NCI-H748 treated with DMSO at 0.1 percent for 48 hours (cell line): Measurements from ENCODE around the gene THRAP3.
"Not testable (repeated sequence)": the region's sequence is repeated elsewhere in the genome, so short reads cannot be mapped to it uniquely, and the experiment has no call there.

ENCODE experiments used
- DNase-seq: peaks from one replicate; lab custom pipeline; 2025; lab: John Stamatoyannopoulos, UW

The THRAP3 gene, protein sequence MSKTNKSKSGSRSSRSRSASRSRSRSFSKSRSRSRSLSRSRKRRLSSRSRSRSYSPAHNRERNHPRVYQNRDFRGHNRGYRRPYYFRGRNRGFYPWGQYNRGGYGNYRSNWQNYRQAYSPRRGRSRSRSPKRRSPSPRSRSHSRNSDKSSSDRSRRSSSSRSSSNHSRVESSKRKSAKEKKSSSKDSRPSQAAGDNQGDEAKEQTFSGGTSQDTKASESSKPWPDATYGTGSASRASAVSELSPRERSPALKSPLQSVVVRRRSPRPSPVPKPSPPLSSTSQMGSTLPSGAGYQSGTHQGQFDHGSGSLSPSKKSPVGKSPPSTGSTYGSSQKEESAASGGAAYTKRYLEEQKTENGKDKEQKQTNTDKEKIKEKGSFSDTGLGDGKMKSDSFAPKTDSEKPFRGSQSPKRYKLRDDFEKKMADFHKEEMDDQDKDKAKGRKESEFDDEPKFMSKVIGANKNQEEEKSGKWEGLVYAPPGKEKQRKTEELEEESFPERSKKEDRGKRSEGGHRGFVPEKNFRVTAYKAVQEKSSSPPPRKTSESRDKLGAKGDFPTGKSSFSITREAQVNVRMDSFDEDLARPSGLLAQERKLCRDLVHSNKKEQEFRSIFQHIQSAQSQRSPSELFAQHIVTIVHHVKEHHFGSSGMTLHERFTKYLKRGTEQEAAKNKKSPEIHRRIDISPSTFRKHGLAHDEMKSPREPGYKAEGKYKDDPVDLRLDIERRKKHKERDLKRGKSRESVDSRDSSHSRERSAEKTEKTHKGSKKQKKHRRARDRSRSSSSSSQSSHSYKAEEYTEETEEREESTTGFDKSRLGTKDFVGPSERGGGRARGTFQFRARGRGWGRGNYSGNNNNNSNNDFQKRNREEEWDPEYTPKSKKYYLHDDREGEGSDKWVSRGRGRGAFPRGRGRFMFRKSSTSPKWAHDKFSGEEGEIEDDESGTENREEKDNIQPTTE

DNA sequence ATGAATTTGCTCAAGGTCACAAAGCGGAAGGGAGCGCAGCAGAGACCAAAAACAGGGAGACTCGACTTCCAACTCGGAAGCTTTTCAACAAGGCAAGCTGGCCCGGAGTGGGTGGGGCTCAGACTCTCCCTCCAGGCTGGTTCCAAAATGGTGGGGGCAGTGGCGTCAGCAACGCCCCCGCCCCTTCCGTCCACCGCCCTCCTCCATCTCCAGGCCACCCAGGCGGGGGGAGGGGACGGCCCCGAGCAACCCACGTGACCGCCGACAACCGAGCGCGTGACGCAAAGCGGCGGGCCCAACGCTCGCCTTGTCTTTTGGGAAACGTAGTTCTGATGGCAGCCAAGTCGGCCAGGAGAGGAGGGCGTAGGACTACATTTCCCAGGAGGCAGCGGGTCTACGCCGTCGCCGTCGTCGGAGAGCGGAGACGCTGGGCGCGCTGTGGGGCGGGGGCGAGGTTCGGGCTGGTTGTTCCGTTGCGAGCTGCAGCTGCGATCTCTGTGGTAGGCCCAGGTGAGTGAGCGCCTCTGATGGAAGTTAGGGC lies at the start of gene THRAP3:
TSS of gene THRAP3 (plus strand) at position 448 of the 541 bp plus-strand sequence. CDS start 58,121 bp downstream, outside the sequence.
- DNase-seq: peak; percentile 82

DNA sequence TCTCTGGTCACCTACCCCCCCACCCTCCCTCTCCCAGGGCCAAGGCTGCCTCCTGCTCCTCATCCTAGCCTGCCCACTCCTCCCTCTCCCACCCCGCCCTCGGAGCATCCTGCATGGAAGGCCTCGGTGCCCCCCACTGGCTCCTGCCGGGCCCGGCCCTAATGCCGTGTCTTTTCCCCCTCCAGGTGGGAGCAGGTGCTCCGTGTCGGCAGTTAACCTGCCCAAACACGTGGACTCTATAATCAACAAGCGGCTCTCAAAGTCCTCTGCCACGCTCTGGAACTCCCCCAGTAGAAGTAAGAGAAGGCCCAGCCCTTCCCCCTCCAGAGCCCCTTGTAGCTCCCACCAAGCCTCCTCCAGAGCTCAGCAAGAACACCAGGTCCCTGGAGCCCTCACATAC lies 49.5 kb upstream of the THRAP3 start:
- DNase-seq: no peak

- DNase-seq: no peak
These were observed 48.8 kb upstream of the THRAP3 start for GRCh38 chr1:36175137-36176095.

GRCh38 chr1:36176106-36176949 lies 47.9 kb upstream of the THRAP3 start:
- no peak for DNase-seq

GRCh38 chr1:36177589-36178431 lies 46.4 kb upstream of the THRAP3 start:
- no peak for DNase-seq

DNA sequence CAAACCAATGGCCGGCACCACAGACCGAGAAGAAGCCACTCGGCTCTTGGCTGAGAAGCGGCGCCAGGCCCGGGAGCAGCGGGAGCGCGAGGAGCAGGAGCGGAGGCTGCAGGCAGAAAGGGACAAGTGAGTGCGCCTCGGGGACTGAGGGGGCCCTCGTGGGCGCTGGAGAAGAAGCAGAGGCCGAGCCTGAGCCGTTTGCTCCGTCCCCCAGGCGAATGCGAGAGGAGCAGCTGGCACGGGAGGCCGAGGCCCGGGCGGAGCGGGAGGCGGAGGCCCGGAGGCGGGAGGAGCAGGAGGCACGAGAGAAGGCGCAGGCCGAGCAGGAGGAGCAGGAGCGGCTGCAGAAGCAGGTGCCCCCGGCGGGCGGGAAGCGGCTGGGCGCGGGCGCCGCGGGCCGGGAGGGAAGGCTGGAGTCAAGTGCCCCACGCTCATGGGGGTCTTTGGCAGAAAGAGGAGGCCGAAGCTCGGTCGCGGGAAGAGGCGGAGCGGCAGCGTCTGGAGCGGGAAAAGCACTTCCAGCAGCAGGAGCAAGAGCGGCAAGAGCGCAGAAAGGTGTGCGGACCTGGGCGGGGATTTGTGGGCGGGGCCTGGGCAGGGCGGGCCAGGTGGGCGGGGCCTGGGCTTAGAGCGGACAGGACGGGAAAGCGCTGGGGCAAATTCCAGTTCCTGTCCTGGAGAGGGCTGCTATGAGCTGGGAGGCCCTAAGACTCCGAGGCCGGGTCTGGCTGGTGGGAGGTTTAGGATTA lies 45.6 kb upstream of the THRAP3 start:
- no peak for DNase-seq

DNA sequence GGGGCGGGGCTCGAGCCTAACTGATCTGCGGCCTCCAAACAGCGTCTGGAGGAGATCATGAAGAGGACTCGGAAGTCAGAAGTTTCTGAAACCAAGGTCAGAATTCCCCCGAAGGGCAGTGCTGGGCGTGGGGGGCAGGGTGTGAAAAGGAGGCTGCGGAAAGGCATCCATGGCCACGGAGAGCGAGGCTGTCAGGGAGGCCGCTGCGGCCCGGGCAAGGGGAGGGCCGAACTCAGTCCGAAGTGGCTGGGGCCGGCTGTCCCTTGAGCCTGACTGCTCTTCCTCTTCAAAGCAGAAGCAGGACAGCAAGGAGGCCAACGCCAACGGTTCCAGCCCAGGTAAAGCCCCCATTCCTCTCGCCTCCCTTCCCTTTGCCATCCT lies 45.0 kb upstream of the THRAP3 start:
- DNase-seq: no peak

DNA sequence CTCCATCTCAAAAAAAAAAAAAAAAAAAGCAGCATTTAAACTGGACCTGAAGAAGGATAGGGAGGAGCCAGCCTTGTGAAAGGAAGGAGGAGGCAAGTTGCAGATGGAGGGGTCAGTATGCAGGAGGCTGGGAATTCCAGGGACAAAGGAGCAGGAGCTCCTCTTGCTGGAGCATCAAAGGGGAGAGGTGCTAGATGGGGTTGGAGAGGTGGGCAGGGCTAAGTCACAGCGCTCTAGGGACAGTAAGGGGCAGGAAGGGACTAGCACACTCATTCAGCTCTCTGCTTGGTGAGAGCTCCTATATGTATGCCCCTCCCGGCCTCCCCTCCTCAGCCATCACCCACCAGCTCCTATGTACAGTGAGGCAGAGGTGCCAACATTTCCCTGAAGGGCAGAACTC lies 41.5 kb upstream of the THRAP3 start:
- DNase-seq: no peak

DNA sequence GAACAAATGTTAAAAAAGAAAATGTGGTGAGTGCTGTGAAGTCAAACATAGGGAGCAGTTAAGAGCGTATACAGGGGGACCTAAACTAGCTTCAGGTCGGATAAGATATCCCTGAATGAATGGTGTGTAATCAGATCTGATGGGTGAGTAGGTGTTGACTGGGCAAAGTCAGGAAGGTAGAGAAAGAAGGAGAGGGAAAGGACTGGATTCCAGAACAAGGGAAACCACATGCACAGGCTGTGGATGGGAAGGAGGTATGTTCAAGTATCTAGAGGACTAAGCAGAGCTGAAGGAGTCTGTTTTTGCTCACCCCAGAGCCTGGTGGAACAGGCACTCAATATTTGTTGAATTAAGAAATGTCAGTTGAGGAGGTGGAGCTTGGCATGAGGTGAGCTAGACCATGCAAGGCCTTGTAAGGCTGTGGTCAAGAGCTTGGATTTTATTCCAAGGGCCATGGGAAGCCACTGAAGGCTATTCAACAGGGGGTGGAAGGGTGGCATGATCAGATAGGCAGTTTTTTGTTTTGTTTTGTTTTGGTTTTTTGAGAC lies 40.9 kb upstream of the THRAP3 start:
- DNase-seq: no peak

DNA sequence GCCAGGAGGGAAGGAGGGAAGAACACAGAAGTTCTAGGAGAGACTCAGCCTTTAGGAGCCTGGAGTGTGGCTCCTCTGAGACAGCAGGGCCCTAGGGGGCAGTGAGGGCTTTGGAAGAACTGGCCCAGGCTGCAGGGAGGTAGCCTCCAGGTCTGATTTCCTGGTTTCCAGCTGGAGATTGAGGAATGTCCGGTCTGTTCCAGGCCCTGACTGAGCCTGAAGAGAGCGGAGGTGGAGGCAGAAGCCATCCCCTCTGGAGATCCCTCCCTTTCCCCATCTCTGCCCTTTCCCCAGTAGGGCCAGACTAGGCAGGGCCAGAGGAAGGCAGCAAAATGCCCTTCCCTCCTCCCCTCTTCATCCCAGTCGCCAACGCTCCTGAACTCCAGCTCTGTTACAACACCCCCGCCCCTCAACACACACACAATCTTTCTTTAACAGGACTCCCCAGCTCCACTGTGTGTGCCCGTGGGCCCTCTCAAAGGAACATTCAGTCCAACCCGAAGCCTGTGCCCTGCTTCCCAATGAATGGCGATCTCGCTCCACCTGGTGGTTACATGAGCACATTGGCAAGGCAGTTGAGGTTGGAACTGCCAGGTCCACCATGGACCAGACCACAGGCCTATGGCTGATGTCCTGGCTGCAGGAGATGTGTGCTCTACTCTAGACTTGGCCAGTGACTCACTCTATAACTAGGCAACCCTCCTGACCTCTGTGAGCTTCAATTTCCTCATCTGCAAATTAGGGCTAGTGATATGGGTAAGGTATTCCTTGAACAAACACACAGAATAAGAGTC lies 36.2 kb upstream of the THRAP3 start:
- peak; percentile 27 for DNase-seq

GRCh38 chr1:36196805-36197204 lies 27.4 kb upstream of the THRAP3 start:
- not testable (repeated sequence) for DNase-seq

GRCh38 chr1:36198641-36199040 lies 25.6 kb upstream of the THRAP3 start:
- no peak for DNase-seq

- no peak for DNase-seq
These were observed 24.1 kb upstream of the THRAP3 start for GRCh38 chr1:36199934-36200741.

- no peak for DNase-seq
These were observed 21.2 kb upstream of the THRAP3 start for GRCh38 chr1:36203027-36203553.

GRCh38 chr1:36203554-36204346 lies 20.5 kb upstream of the THRAP3 start:
- no peak for DNase-seq
